Liver (tissue), 9 donors: Measurements from ENCODE around the gene INPPL1. TPM values are rescaled to one million over a fixed set of nuclear protein-coding genes. Genes with fewer than 3 reads are reported as not detected.
"Not testable (repeated sequence)": the region's sequence is repeated elsewhere in the genome, so short reads cannot be mapped to it uniquely, and the experiment has no call there.

ENCODE experiments used
- DNase-seq: peaks from one replicate; pipeline ENCODE4 v3.0.0-alpha.2; 2017; ENCODE audit warnings: low spot score
- H3K27ac ChIP-seq, 2 donors: one replicate each; pipeline ENCODE4 v1.7.0; 2013; ENCODE audit warnings: inconsistent platforms in 2 of 2, low read length in 2 of 2, control low read depth in 1 of 2, low read depth in 1 of 2, mild to moderate bottlenecking in 1 of 2
- H3K27me3 ChIP-seq, 4 donors: one replicate each; pipeline versions ENCODE4 v1.6.1 to v1.7.0; 2013; ENCODE audit warnings: low read length in 3 of 4, inconsistent platforms in 1 of 4, mild to moderate bottlenecking in 1 of 4, moderate library complexity in 1 of 4; ENCODE audit not compliant: control insufficient read depth in 4 of 4, insufficient read depth in 4 of 4
- H3K36me3 ChIP-seq, 4 donors: one replicate each; pipeline versions ENCODE4 v1.6.1 to v1.7.0; 2013; ENCODE audit warnings: low read length in 3 of 4, mild to moderate bottlenecking in 3 of 4, low read depth in 1 of 4, moderate library complexity in 1 of 4; ENCODE audit not compliant: control insufficient read depth in 4 of 4, insufficient read depth in 3 of 4
- H3K4me1 ChIP-seq, 4 donors: one replicate each; pipeline versions ENCODE4 v1.6.1 to v1.7.0; 2013; ENCODE audit warnings: low read length in 3 of 4, mild to moderate bottlenecking in 3 of 4, moderate library complexity in 1 of 4; ENCODE audit not compliant: control insufficient read depth in 4 of 4, insufficient read depth in 4 of 4
- H3K4me3 ChIP-seq, 3 donors: one replicate each; pipeline versions ENCODE4 v1.6.1 to v1.7.0; 2013; ENCODE audit warnings: low read length in 3 of 3, control low read depth in 1 of 3, low read depth in 1 of 3, mild to moderate bottlenecking in 1 of 3
- H3K9ac ChIP-seq, 2 donors: one replicate each; pipeline ENCODE4 v1.7.0; 2013; ENCODE audit warnings: low read length in 2 of 2, mild to moderate bottlenecking in 2 of 2, moderate library complexity in 2 of 2, control low read depth in 1 of 2, low read depth in 1 of 2
- H3K9me3 ChIP-seq, 4 donors: one replicate each; pipeline versions ENCODE4 v1.6.1 to v1.7.0; 2013; ENCODE audit warnings: low read length in 3 of 4; ENCODE audit not compliant: control insufficient read depth in 4 of 4
- CTCF ChIP-seq: fragments of 150-350 bp; IDR thresholded peaks from 2 replicates; pipeline ENCODE4 v1.5.1; 2017; ENCODE audit warnings: improper control_type of control experiment, low read depth, low read length; ENCODE audit not compliant: missing input control
- EGR1 ChIP-seq, 2 donors: IDR thresholded peaks; 2 replicates each; pipeline ENCODE4 v1.6.1; 2016 to 2018; ENCODE audit warnings: antibody characterized with exemption in 2 of 2, low read depth in 2 of 2
- FOXA1 ChIP-seq: IDR thresholded peaks from 2 replicates; pipeline ENCODE4 v1.6.1; 2016; ENCODE audit warnings: antibody characterized with exemption
- FOXA2 ChIP-seq: IDR thresholded peaks from 2 replicates; pipeline ENCODE4 v1.6.1; 2016; ENCODE audit warnings: antibody characterized with exemption
- GABPA ChIP-seq, 2 donors: IDR thresholded peaks in 1 of 2; conservative IDR thresholded peaks in 1 of 2; 2 replicates each; pipeline ENCODE4 v1.6.1; 2016; ENCODE audit warnings: antibody characterized with exemption in 2 of 2, mild to moderate bottlenecking in 1 of 2, moderate library complexity in 1 of 2
- HNF4A ChIP-seq, 2 donors: conservative IDR thresholded peaks; 2 replicates each; pipeline ENCODE4 v1.6.1; 2016; ENCODE audit warnings: antibody characterized with exemption in 2 of 2, mild to moderate bottlenecking in 2 of 2
- HNF4G ChIP-seq: IDR thresholded peaks from 2 replicates; pipeline ENCODE4 v1.6.1; 2016; ENCODE audit warnings: antibody characterized with exemption
- NR2F2 ChIP-seq: IDR thresholded peaks from 2 replicates; pipeline ENCODE4 v1.6.1; 2016; ENCODE audit warnings: antibody characterized with exemption
- RAD21 ChIP-seq, 2 donors: IDR thresholded peaks; 2 replicates each; pipeline ENCODE4 v1.6.1; 2016; ENCODE audit warnings: antibody characterized with exemption in 2 of 2, mild to moderate bottlenecking in 2 of 2
- REST ChIP-seq: IDR thresholded peaks from 2 replicates; pipeline ENCODE4 v1.6.1; 2016; ENCODE audit warnings: antibody characterized with exemption, mild to moderate bottlenecking
- RXRA ChIP-seq, 2 donors: IDR thresholded peaks; 2 replicates each; pipeline ENCODE4 v1.6.1; 2017 to 2018; ENCODE audit warnings: antibody characterized with exemption in 2 of 2, mild to moderate bottlenecking in 1 of 2
- SP1 ChIP-seq: IDR thresholded peaks from 2 replicates; pipeline ENCODE4 v1.6.1; 2018; ENCODE audit warnings: antibody characterized with exemption, mild to moderate bottlenecking
- TAF1 ChIP-seq: conservative IDR thresholded peaks from 2 replicates; pipeline ENCODE4 v1.6.1; 2016; ENCODE audit warnings: antibody characterized with exemption, mild to moderate bottlenecking
- YY1 ChIP-seq: IDR thresholded peaks from 2 replicates; pipeline ENCODE4 v1.6.1; 2016; ENCODE audit warnings: antibody characterized with exemption, mild to moderate bottlenecking
- WGBS: extraction: QIAGEN DNeasy Blood & Tissue Kit; methylation state at CpG from one replicate; pipeline ENCODE4 v1.1.7; 2013; 5-methylcytosine and 5-hydroxymethylcytosine counted together
- polyA plus RNA-seq, 2 donors: library from polyadenylated mRNA; stranded (reverse) in 1 of 2; unstranded in 1 of 2; fragments of 200-250 nt in 1 of 2; fragments of >200 nt in 1 of 2; fragmentation: Nextera tagmentation in 1 of 2; extraction: Ambion mirVana in 1 of 2; gene quantifications; one replicate each; pipeline versions ENCODE4 v1.2.1 to v1.2.3, GENCODE V29; 2013 to 2015
- total RNA-seq, 2 donors: library from RNA; depleted of rRNA; stranded (reverse); fragments of >200 nt; gene quantifications; one replicate each; pipeline ENCODE4 v1.2.3, GENCODE V29; 2014
- donor health status: healthy.
- donor health status: healthy.
- donor health status: healthy.
- donor health status: healthy.
- donor health status: healthy.

The INPPL1 gene
- total and polyA plus RNA-seq, 4 donors = 7.2 to 29.0 (median 17.1) TPM

GRCh38 chr11:72179804-72180396, 44.7 kb upstream of the INPPL1 start:
- no peak for DNase-seq
- Histone ChIP-seq H3K9me3 (no peaks in the 10 kb centered on the region), H3K27ac (no peak overlapping the region), H3K9ac (no peak overlapping the region), H3K4me3 (no peak overlapping the region), H3K27me3 (no peaks in the 10 kb centered on the region), H3K36me3 (no peaks in the 10 kb centered on the region), H3K4me1 (no peaks in the 10 kb centered on the region)
- 79% methylated on average over 4 of the region's 4 CpGs for WGBS
- TF ChIP-seq FOXA2 = no peak
- TF ChIP-seq NR2F2 = no peak
- no peak for TF ChIP-seq HNF4G
- TF ChIP-seq CTCF = no peak
- TF ChIP-seq SP1 = no peak
- no peak for TF ChIP-seq REST
- no peak for TF ChIP-seq FOXA1
- TF ChIP-seq YY1 = no peak
- TF ChIP-seq RAD21 (IDR thresholded peaks at IDR 0.05) = no peak
- no peak for TF ChIP-seq TAF1
- TF ChIP-seq RXRA (IDR thresholded peaks at IDR 0.05) = no peak
- TF ChIP-seq EGR1 (IDR thresholded peaks at IDR 0.05; ENCODE audit: low read depth in 2 of 2) = no peak
- no peak for TF ChIP-seq HNF4A (conservative IDR thresholded peaks at IDR 0.05)
- no peak for TF ChIP-seq GABPA (IDR thresholded peaks at IDR 0.05 in 1 of 2, conservative IDR thresholded peaks at IDR 0.05 in 1 of 2)

- H3K4me3 ChIP-seq, DNase-seq, H3K4me1 ChIP-seq, H3K27me3 ChIP-seq, H3K27ac ChIP-seq, H3K9me3 ChIP-seq, H3K9ac ChIP-seq, H3K36me3 ChIP-seq: not testable (repeated sequence)
- 67% methylated on average over 7 of the region's 7 CpGs for WGBS
Measured at GRCh38 chr11:72180892-72181552, 43.5 kb upstream of the INPPL1 start.

- WGBS = 80% methylated on average over 3 of the region's 3 CpGs
- not testable (repeated sequence) for H3K9me3 ChIP-seq, H3K9ac ChIP-seq, DNase-seq, H3K4me3 ChIP-seq, H3K27me3 ChIP-seq, H3K27ac ChIP-seq, H3K4me1 ChIP-seq, H3K36me3 ChIP-seq
Measured at GRCh38 chr11:72181553-72181958, 43.0 kb upstream of the INPPL1 start.
